MG63 (cell line): ENCODE data around the gene RRAD. TPM values are rescaled to one million over a fixed set of nuclear protein-coding genes. Genes with fewer than 3 reads are reported as not detected.
"Not testable (repeated sequence)": the region's sequence is repeated elsewhere in the genome, so short reads cannot be mapped to it uniquely, and the experiment has no call there.

Source experiments
- DNase-seq: peaks from one replicate; pipeline ENCODE4 v3.0.0-alpha.2; 2020
- H3K27me3 ChIP-seq: fragments of 250-450 bp; sonication (Bioruptor Pico); 2 replicates; pipeline ENCODE4 v1.5.1; 2020; ENCODE audit warnings: mild to moderate bottlenecking, moderate library complexity
- H3K36me3 ChIP-seq: fragments of 250-450 bp; sonication (Bioruptor Pico); 2 replicates; pipeline ENCODE4 v1.5.1; 2020; ENCODE audit warnings: mild to moderate bottlenecking, moderate library complexity
- H3K4me3 ChIP-seq: fragments of 250-450 bp; sonication (Bioruptor Pico); 2 replicates; pipeline ENCODE4 v1.5.1; 2020; ENCODE audit warnings: mild to moderate bottlenecking, moderate library complexity
- H3K9me3 ChIP-seq: fragments of 250-450 bp; sonication (Bioruptor Pico); 2 replicates; pipeline ENCODE4 v1.5.1; 2020; ENCODE audit warnings: mild to moderate bottlenecking, moderate library complexity
- total RNA-seq: library from RNA; depleted of rRNA; stranded (reverse); fragments of >200 nt; shearing (Covaris generic); gene quantifications from 2 replicates; pipeline ENCODE4 v1.2.3, GENCODE V29; 2014; ENCODE audit warnings: low replicate concordance

RRAD gene
- total RNA-seq, 1 experiment from 2014 or later = 10.4 TPM

DNA sequence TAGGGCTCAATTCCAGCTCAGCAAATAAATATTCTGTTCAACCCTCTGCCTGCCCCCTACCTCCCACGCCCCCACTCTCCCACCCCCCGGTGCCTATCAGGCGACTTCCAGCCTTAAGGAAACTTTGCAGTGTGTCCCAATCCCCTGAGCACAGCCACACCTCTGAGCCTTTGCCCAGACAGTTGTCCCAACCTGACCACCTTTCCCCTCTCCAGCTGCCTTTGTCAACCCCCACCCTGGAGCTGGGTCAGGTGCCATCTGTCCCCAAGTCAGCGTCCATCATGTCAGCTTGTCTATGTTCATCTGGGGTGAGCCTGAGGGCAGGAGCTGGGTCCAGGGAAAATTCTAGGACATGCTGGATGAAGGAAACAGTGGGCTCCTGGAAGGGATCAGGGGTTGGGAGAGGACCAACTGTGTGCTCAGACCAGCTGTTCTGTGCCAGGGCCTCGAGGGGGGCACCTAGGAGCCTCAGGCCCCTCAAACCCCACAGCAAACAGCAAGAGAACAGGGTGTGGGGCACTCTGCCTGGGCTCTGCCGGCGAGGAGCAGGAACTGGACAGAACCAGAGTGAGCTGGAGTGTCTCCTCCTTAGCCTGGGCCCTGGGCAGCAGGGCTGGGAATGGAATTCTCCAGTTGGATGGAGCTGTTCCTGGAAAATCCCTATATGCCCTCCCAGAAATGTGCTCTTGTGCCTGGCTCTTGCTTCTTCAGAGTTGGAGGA lies 24.5 kb downstream of the RRAD start:
- Histone ChIP-seq H3K36me3 (no peaks in the 10 kb centered on the region), H3K9me3 (no peaks in the 10 kb centered on the region), H3K4me3 (no peak overlapping the region), H3K27me3 (no peaks in the 10 kb centered on the region)
- DNase-seq = no peak

DNA sequence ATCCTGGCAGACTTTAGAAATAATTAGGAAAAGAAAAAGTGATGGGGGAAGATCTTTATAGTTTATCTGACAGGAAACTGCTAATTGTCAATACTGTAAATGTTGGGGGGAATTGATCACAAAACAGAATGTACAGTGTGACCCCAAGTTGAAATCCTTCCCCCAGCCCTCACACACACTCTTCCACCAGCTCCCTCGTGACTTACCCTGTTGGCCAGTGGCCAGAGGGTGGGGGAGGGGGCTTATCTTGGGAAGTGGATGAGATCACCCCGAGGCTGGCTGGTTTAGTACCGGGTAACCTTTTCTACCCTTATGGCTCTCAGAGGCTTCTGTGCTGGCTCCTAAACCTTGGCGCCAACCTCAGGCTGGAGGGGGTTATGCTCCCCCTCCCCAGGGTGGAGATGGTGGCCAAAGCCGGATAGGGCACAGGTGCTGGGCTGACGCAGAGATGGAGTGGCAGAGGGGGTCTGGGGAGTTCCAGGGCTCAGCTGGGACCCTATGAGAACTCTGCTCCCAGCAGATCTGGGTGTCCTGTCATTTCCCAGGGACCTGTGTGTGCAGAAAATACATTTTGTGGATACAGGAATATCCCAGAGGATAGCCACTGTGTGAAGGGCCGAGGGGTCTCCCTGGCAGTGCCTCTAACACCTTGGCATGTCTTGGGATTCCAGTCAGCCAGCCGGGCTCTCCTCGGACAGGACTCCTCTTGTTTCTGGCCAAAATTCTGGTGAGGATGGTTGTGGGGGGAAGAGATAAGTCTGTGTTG lies 25.2 kb downstream of the RRAD start:
- DNase-seq = peak; percentile 60
- Histone ChIP-seq H3K36me3 (no peaks in the 10 kb centered on the region), H3K4me3 (no peak overlapping the region), H3K9me3 (no peaks in the 10 kb centered on the region), H3K27me3 (no peaks in the 10 kb centered on the region)

DNA sequence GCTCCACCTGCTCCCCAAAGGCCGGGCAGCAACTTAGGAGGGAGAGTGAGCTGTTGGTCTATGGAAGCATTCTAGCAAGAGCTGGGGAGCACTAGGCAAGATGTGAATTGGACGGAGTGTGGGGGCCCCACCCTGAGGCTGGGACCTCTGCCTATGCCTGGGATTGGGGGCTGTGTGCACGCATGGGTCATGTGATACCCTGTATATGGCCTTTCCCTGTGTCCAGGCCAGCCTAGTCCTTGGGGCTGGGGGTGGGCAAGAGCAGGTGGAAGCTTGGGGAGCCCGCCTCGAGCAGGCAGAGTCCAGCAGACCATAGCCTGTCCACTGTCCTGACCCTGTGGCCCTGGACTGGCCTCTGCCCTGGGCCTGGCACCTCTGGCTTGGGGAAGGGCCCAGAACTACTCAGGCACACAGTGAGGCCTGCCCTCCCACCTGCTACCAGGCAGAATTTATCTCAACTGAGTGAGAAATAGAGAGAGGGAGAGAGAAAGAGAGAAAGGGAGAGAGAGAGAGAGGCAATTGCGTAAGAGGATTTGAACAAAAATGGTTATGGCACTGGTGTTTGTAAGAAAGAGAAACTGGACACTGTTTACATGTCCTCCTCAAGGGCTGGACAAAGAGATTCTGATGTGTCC lies 25.9 kb downstream of the RRAD start:
- no peak for DNase-seq
- Histone ChIP-seq H3K9me3 (no peaks in the 10 kb centered on the region), H3K36me3 (no peaks in the 10 kb centered on the region), H3K4me3 (no peak overlapping the region), H3K27me3 (no peaks in the 10 kb centered on the region)

DNA sequence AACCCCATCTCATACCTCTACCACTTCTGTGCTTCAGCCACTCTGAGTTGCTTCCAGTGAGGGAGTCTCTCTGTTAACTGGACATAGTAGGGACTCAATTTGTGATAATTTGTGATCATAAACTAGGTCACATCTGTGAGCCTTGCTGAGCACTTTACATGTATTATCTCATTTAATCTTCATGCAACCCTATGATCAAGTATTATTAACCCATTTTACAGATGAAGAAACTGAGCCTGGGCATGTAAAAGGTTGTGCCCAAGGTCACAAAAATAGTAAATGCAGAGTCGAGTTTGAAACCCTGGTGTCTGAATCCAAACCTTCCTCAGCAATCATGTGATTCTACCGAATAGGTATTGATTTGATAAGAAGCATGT lies 26.4 kb downstream of the RRAD start:
- no peak overlapping the region for H3K4me3 ChIP-seq

DNA sequence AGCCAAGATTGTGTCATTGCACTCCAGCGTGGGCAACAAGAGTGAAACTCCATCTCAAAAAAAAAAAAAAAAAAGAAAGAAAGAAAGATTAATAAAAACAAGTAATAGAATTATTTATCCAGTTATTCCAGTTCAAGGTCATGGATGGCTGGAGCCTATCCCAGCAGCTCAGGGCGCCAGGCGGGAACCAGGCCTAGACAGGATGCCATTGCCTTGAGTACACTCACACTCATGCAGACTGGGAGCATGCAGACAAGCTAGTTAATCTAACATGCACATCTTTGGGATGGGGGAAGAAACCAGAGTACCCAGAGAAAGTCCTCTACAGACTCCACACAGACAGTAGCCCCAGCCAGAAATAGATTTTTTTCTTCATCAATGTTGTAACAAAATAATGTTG lies 27.1 kb downstream of the RRAD start:
- H3K9me3 ChIP-seq = no peaks in the 10 kb centered on the region

More for the DNA sequence above, 26.4 kb downstream of the RRAD start:
- no peak for DNase-seq
- Histone ChIP-seq H3K36me3 (no peaks in the 10 kb centered on the region), H3K9me3 (no peaks in the 10 kb centered on the region), H3K27me3 (no peaks in the 10 kb centered on the region)

DNA sequence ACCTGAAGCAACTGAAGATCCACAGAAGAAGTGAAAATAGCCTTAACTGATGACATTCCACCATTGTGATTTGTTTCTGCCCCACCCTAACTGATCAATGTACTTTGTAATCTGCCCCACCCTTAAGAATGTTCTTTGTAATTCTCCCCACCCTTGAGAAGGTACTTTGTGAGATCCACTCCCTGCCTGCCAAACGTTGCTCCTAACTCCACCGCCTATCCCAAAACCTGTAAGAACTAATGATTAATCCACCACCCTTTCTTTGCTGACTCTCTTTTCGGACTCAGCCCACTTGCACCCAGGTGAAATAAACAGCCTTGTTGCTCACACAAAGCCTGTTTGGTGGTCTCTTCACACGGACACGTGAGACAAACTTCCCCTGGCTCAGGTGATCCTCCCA lies 28.7 kb downstream of the RRAD start:
- not testable (repeated sequence) for DNase-seq, H3K27me3 ChIP-seq, H3K9me3 ChIP-seq, H3K4me3 ChIP-seq, H3K36me3 ChIP-seq

More for the DNA sequence above, 27.1 kb downstream of the RRAD start:
- peak; percentile 69 for DNase-seq
- Histone ChIP-seq H3K36me3 (no peaks in the 10 kb centered on the region), H3K4me3 (no peak overlapping the region), H3K27me3 (no peaks in the 10 kb centered on the region)

DNA sequence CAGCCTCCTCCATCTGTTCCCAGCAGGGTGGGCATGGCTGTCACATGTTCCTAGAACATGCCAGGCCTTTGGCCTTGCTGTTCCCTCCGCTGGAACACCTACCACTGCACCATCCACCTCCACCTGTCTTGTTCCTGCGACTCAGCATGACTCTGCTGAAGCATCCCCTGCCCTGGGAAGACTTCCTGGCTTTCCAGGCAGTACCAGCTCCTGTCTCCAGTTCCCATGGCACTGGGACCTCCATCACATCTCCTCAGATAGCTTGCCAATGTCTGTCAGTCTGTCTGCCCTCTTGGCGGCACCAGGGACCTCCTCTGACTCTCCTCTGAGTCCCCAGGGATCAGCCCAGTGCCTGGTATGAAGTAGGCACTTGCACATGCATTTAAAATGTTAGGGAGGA lies 29.3 kb downstream of the RRAD start:
- H3K4me3 ChIP-seq = no peak overlapping the region
- H3K36me3 ChIP-seq = no peaks in the 10 kb centered on the region
- H3K27me3 ChIP-seq = no peaks in the 10 kb centered on the region
- no peaks in the 10 kb centered on the region for H3K9me3 ChIP-seq
- DNase-seq = no peak

DNA sequence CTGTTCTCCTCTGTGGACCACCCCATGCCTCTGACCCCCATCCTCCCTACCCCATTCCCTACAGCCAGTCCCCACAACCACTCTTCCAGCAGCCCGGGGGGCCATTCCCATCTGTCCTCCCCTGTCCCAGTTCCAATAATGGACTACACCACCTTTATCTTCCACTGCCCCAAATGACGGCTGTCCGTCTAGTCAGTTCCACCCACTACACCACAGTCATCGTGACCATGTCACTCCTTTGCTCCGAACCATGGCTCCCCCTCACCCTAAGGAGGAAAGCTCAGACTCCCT lies 29.7 kb downstream of the RRAD start:
- Histone ChIP-seq H3K27me3 (no peaks in the 10 kb centered on the region), H3K9me3 (no peaks in the 10 kb centered on the region), H3K36me3 (no peaks in the 10 kb centered on the region), H3K4me3 (no peak overlapping the region)
- no peak for DNase-seq

DNA sequence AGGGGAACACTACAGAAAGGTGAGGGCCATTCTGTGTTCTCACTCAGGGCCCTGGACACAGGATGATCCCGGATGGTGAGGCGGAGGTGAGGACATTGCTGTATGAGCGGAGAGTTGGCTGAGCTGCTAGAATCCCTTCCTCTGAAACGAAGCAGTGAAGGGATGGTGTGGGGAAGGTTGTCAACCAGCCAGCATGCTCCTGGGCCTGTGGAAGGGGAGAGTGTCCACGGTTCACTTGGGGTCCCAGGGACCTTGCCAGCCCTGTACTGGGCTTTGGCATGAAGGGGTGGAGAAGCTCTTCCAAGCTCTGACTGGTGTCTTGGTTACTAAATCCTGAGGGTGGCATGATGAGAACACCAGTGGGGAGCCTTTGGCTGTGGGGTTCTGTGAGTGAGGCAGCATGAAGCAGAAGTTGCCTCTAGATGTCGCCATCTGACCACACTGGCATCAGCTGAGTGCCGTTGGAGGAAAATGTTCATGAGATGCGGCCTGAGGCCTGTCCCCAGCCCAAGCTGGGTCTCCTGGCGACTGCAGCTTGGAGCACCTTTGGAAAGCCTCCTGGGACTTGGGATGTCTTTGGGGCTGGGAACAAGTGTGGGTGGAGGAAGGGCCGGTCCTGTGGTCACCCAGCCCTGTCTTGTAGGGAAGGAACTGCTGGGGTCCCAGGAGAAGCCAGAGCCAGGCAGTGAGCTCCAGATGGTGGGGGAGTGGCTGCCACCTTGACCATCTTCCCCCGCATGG lies 30.2 kb downstream of the RRAD start:
- Histone ChIP-seq H3K4me3 (no peak overlapping the region), H3K9me3 (no peaks in the 10 kb centered on the region), H3K36me3 (no peaks in the 10 kb centered on the region), H3K27me3 (no peaks in the 10 kb centered on the region)
- peak; percentile 42 for DNase-seq

DNA sequence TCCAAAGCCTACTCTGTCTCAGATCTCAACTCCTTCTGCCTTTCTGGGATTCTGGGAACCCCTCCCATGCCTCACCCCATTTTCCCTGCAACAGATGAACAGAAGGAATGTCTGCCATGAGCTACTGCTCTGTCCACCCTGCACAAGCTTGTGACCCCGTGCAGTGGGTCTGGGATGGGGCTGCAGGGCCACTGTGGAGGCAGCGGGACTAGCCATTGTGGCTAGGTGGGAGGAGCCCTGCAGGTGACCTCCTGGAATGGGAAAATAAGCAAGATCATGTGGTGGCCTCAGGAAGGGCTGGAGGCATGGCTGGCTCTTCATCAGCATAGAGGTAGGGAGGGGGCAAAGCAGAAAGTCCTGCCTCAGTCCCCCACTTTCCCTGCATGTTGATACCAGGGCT lies 31.3 kb downstream of the RRAD start:
- H3K9me3 ChIP-seq = no peaks in the 10 kb centered on the region
- no peaks in the 10 kb centered on the region for H3K27me3 ChIP-seq
- DNase-seq = no peak
- H3K36me3 ChIP-seq = no peaks in the 10 kb centered on the region
- no peak overlapping the region for H3K4me3 ChIP-seq

DNA sequence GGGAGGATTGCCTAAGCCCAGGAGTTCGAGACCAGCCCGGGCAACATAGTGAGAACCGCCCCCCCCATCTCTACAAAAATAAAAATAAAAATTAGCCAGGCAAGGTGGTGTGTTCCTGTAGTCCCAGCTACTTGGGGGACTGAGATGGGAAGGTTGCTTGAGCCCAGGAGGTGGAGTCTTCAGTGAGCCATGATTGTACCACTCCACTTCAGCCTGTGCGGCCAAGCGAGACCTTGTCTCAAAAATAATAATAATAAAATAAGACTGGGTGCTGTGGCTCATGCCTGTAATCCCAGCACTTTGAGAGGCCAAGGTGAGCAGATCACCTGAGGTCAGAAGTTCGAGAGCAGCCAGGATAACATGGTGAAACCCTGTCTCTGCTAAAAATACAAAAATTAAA lies 33.5 kb downstream of the RRAD start:
- Histone ChIP-seq H3K27me3 (no peaks in the 10 kb centered on the region), H3K36me3 (no peaks in the 10 kb centered on the region), H3K4me3 (no peak overlapping the region), H3K9me3 (no peaks in the 10 kb centered on the region)
- no peak for DNase-seq

DNA sequence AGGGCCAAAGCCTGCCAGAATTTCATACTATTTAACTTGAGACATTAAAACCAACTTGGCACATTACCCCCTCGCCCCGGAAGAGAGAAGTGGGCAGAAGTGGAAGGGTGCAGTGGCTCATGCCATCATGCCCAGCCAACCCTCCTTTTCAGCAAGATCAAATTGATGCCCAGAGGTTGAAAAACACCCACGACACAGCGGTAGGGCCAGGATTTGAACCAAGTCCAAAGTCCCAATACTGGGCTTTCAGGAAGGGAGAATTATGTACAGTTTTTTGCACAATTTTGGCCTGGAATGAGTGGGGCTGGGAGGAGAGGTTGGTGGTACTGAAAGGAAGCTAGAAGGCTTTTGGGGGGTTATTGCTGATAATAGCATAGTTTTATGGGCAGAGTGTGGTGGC lies 34.0 kb downstream of the RRAD start:
- no peak for DNase-seq
- no peaks in the 10 kb centered on the region for H3K9me3 ChIP-seq
- H3K4me3 ChIP-seq = no peak overlapping the region
- no peaks in the 10 kb centered on the region for H3K36me3 ChIP-seq
- no peaks in the 10 kb centered on the region for H3K27me3 ChIP-seq

DNA sequence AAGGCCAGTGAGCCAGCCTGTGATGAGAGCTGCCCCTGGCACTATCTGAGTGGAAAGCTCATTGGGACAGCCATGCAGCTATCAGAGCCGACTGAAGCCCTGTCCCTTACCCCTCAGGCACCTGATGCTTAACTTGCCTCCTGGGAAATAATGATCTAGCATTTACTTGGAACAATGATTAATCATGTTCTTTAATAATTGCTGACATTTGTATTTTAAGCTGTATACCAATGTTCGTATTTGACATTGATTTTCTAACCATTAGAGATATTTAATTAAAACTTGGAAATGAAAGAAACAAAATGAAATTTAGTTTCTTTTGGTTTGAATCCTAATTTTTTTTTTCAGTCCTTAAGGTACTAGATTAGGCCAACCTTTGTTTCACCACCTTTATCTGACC lies 34.5 kb downstream of the RRAD start:
- Histone ChIP-seq H3K27me3 (no peaks in the 10 kb centered on the region), H3K4me3 (no peak overlapping the region), H3K36me3 (no peaks in the 10 kb centered on the region), H3K9me3 (no peaks in the 10 kb centered on the region)
- no peak for DNase-seq

DNA sequence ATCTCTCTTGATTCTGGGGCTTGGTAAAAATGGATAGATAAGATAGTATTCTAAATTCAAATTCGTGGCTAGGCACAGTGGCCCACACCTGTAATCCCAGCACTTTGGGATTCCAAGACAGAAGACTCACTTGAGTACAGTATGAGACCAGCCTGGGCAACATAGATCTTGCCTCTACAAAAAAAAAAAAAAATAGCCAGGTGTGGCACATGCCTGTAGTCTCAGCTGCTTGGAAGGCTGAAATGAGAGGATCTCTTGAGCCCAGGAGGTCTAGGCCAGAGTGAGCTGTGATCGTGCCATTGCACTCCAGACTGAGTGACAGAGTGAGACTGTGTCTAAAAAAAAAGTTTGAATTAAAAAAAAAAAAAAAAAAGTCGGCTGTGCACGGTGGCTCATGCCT lies 35.7 kb downstream of the RRAD start:
- DNase-seq = no peak
- Histone ChIP-seq H3K4me3 (no peak overlapping the region), H3K9me3 (no peaks in the 10 kb centered on the region), H3K36me3 (no peaks in the 10 kb centered on the region), H3K27me3 (no peaks in the 10 kb centered on the region)

DNA sequence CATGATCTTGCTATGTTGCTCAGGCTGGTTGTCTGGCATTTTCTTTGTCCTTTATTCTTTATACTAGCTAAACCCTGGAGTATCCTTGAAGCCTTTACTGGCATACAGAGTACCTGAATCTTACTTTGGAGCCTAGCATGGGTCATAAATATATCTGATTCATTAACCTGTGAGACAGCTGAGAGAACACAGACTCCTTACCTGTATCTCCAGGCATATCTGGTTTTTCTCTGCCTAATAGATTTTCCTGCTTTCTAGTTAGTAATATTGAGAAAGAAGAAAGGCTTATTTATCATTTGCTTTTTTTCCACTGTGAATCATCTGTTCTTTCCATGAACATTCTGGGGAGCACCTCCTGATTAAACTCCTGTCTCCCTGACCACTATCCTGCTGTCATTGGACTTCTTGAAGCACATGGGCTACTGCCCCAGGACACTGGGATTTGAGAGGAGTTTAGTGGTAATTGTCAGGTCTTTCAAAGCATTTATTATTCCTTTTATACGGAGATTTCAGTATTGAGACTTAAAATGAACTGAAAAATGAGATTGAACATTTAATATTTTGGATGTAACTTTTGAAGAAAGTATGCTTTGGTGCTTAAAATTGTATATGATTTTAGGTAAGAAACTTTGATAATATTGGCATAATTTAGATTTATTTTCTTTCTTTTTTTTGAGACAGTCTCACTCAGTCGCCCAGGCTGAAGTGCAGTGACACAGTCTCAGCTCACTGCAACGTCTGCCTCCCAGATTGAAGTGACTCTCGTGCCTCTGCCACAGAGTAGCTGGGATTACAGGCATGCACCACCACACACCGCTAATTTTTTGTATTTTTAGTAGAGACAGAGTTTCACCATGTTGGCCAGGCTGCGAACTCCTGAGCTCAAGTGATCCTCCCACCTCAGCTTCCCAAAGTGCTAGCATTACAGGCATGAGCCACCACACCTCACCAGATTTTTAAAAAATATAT lies 36.4 kb downstream of the RRAD start:
- no peak for DNase-seq
- Histone ChIP-seq H3K36me3 (no peaks in the 10 kb centered on the region), H3K9me3 (no peaks in the 10 kb centered on the region), H3K27me3 (no peaks in the 10 kb centered on the region), H3K4me3 (no peak overlapping the region)

DNA sequence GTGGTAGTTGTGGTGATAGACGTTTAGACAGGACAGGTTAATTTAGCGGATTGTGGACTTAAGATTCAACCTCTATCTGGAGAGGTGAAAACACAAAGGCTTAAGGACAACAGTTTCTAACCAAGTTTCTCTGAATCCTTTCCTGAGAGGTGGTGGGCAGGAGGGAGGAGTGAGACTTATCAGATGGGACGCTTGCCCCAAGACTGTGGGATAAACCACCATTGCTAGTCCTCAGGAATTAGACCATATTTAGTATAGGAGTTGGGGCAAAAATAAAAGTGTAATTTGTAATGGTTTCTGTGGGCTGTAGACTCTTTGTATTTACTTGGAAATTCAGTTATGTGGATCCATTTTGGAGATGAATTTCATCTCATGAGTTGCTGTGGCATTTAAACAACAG lies 38.4 kb downstream of the RRAD start:
- Histone ChIP-seq H3K27me3 (no peaks in the 10 kb centered on the region), H3K36me3 (no peaks in the 10 kb centered on the region), H3K9me3 (no peaks in the 10 kb centered on the region), H3K4me3 (no peak overlapping the region)
- no peak for DNase-seq
